Gastroesophageal sphincter (tissue), 4 donors: ENCODE data around the gene RBM33. TPM values are rescaled to one million over a fixed set of nuclear protein-coding genes. Genes with fewer than 3 reads are reported as not detected.

Experiments used
- ATAC-seq: fragments of 150-250 bp; one replicate; pipeline ENCODE4 v1.9.1; 2016; ENCODE audit warnings: mild to moderate bottlenecking, moderate library complexity
- H3K27ac ChIP-seq, 4 donors: fragments of 200-600 bp; sonication (generic) in 3 of 4; 1 replicate in 3 of 4; 2 replicates in 1 of 4; pipeline ENCODE4 v1.5.1; 2016 to 2019
- H3K27me3 ChIP-seq: fragments of 200-600 bp; sonication (generic); one replicate; pipeline ENCODE4 v1.5.1; 2019
- H3K36me3 ChIP-seq, 2 donors: fragments of 200-600 bp; sonication (generic); one replicate each; pipeline ENCODE4 v1.5.1; 2019; ENCODE audit warnings: control low read depth in 1 of 2
- H3K4me1 ChIP-seq, 3 donors: fragments of 200-600 bp; sonication (generic); 1 replicate in 2 of 3; 2 replicates in 1 of 3; pipeline ENCODE4 v1.5.1; 2016 to 2019; ENCODE audit warnings: control low read depth in 2 of 3
- H3K4me3 ChIP-seq, 2 donors: fragments of 200-600 bp; sonication (generic); one replicate each; pipeline ENCODE4 v1.5.1; 2019; ENCODE audit warnings: mild to moderate bottlenecking in 1 of 2, moderate library complexity in 1 of 2
- H3K9me3 ChIP-seq, 3 donors: fragments of 200-600 bp; sonication (generic); one replicate each; pipeline ENCODE4 v1.5.1; 2017 to 2019; ENCODE audit warnings: control low read depth in 2 of 3
- EP300 ChIP-seq: sonication (generic); formaldehyde crosslinking; IDR thresholded peaks from one replicate; pipeline ENCODE4 v1.6.1; 2017; ENCODE audit warnings: antibody characterized with exemption, mild to moderate bottlenecking
- POLR2A ChIP-seq, 2 donors: fragments of 450-650 bp; IDR thresholded peaks; one replicate each; pipeline ENCODE4 v1.6.1; 2017; ENCODE audit warnings: antibody characterized with exemption in 2 of 2, mild to moderate bottlenecking in 2 of 2, moderate library complexity in 1 of 2
- POLR2AphosphoS5 ChIP-seq: sonication (generic); formaldehyde crosslinking; IDR thresholded peaks from one replicate; pipeline ENCODE4 v1.6.1; 2017; ENCODE audit warnings: antibody characterized with exemption
- WGBS, 2 donors: methylation state at CpG; one replicate each; pipeline ENCODE4 v1.1.5; 2018; ENCODE audit warnings: low coverage in 1 of 2; 5-methylcytosine and 5-hydroxymethylcytosine counted together
- total RNA-seq, 4 donors: library from RNA; depleted of rRNA; stranded (reverse); fragments of >200 nt; gene quantifications; one replicate each; pipeline ENCODE4 v1.1.0, GENCODE V29; 2016
- TF ChIP-seq, protein P1 (sequence below), 4 experiments: fragments of 200-600 bp in 2 of 4; fragments of 450-650 bp in 2 of 4; sonication (generic) in 1 of 4; IDR thresholded peaks; one replicate each; pipeline ENCODE4 v1.5.1; 2017 to 2019; ENCODE audit warnings: antibody characterized with exemption in 4 of 4, mild to moderate bottlenecking in 2 of 4, moderate library complexity in 2 of 4

RBM33 gene
- total RNA-seq, 4 donors from 2014 or later: 25.2 to 67.4 (median 37.6) TPM

- no peak overlapping the region for H3K27ac ChIP-seq
- H3K4me3 ChIP-seq: peak overlapping the region in 1 of 2 donors; percentile 25
Observed at GRCh38 chr7:155809332-155809946, 165.0 kb downstream of the RBM33 start.

GRCh38 chr7:155809947-155810769, 165.7 kb downstream of the RBM33 start:
- WGBS, 2 donors: no CpG with 5 or more reads among the region's 69 CpGs
- H3K9me3 ChIP-seq: no peaks in the 10 kb centered on the region
- H3K4me3 ChIP-seq: peak overlapping the region in 1 of 2 donors; percentile 25
- no peak for TF ChIP-seq POLR2A (IDR thresholded peaks at IDR 0.05)
- TF ChIP-seq, protein P1, sequence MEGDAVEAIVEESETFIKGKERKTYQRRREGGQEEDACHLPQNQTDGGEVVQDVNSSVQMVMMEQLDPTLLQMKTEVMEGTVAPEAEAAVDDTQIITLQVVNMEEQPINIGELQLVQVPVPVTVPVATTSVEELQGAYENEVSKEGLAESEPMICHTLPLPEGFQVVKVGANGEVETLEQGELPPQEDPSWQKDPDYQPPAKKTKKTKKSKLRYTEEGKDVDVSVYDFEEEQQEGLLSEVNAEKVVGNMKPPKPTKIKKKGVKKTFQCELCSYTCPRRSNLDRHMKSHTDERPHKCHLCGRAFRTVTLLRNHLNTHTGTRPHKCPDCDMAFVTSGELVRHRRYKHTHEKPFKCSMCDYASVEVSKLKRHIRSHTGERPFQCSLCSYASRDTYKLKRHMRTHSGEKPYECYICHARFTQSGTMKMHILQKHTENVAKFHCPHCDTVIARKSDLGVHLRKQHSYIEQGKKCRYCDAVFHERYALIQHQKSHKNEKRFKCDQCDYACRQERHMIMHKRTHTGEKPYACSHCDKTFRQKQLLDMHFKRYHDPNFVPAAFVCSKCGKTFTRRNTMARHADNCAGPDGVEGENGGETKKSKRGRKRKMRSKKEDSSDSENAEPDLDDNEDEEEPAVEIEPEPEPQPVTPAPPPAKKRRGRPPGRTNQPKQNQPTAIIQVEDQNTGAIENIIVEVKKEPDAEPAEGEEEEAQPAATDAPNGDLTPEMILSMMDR (IDR thresholded peaks at IDR 0.05): no peak
- TF ChIP-seq EP300: no peak
- TF ChIP-seq POLR2AphosphoS5: no peak
- no peak overlapping the region for H3K27ac ChIP-seq
- H3K27me3 ChIP-seq: peaks cover 100% of the 10 kb centered on the region
- H3K4me1 ChIP-seq: peaks cover 0 to 67% (median 20%) of the 10 kb centered on the region in 3 donors
- no peak for ATAC-seq
- H3K36me3 ChIP-seq: no peaks in the 10 kb centered on the region

More at GRCh38 chr7:155809332-155809946, 165.0 kb downstream of the RBM33 start:
- TF ChIP-seq POLR2A (IDR thresholded peaks at IDR 0.05) (no peak), EP300 (no peak), POLR2AphosphoS5 (no peak)
- TF ChIP-seq, protein P1 (IDR thresholded peaks at IDR 0.05): no peak
- Histone ChIP-seq H3K9me3 (no peaks in the 10 kb centered on the region), H3K36me3 (no peaks in the 10 kb centered on the region), H3K27me3 (peaks cover 100% of the 10 kb centered on the region), H3K4me1 (peaks cover 0 to 75% (median 27%) of the 10 kb centered on the region in 3 donors)
- ATAC-seq: no peak
- WGBS, 2 donors: 0% methylated on average over 2 of the region's 43 CpGs; no CpG with 5 or more reads in 1 of the 2 donors

GRCh38 chr7:155810770-155811559, 166.5 kb downstream of the RBM33 start:
- Histone ChIP-seq H3K36me3 (no peaks in the 10 kb centered on the region), H3K9me3 (no peaks in the 10 kb centered on the region), H3K4me3 (no peak overlapping the region), H3K27ac (no peak overlapping the region), H3K27me3 (peaks cover 100% of the 10 kb centered on the region), H3K4me1 (peaks cover 0 to 59% (median 12%) of the 10 kb centered on the region in 3 donors)
- no peak for TF ChIP-seq EP300
- TF ChIP-seq POLR2AphosphoS5: no peak
- TF ChIP-seq, protein P1 (IDR thresholded peaks at IDR 0.05): no peak
- no peak for TF ChIP-seq POLR2A (IDR thresholded peaks at IDR 0.05)
- WGBS, 2 donors: 0 to 10% methylated on average over 6 of the region's 21 CpGs
- no peak for ATAC-seq

DNA sequence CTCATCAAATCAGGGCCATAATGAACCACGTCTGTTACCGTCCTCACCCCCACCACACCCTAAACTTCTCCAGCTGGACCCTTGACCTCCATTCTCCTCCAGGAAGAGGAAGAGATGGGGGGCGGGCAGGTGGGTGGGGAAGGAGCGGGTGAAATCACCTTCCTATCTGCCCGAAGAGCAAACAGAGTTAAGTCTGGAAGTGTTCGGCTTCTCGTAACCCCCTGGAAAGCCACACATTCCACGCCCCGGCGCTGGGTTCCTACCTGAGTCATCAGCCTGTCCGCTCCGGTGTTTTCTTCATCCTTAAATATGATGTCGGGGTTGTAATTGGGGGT, 167.1 kb downstream of the RBM33 start:
- Histone ChIP-seq H3K4me3 (no peak overlapping the region), H3K36me3 (no peaks in the 10 kb centered on the region), H3K9me3 (no peaks in the 10 kb centered on the region), H3K27me3 (peaks cover 100% of the 10 kb centered on the region), H3K27ac (no peak overlapping the region), H3K4me1 (peaks cover 0 to 54% (median 11%) of the 10 kb centered on the region in 3 donors)
- WGBS, 2 donors: 0 to 4% methylated on average over 6 of the region's 13 CpGs
- TF ChIP-seq POLR2AphosphoS5 (no peak), POLR2A (IDR thresholded peaks at IDR 0.05) (no peak), EP300 (no peak)
- TF ChIP-seq, protein P1 (IDR thresholded peaks at IDR 0.05): no peak
- ATAC-seq: no peak
